Measurements from ENCODE around the gene IRF2BP2.

GRCh38 chr1:234592240-234592639 is 17.7 kb downstream of the IRF2BP2 start:
- no peak for TF ChIP-seq JUNB (IDR thresholded peaks at IDR 0.05)
- TF ChIP-seq RFX5 (IDR thresholded peaks at IDR 0.05), result no peak
- no peak for TF ChIP-seq CTCF (IDR thresholded peaks at IDR 0.05)
- TF ChIP-seq POLR2A (IDR thresholded peaks at IDR 0.05; ENCODE audit: low read length), result no peak
- no peak for TF ChIP-seq RNF2 (IDR thresholded peaks at IDR 0.05; ENCODE audit: borderline replicate concordance, low read depth)
- no peak for TF ChIP-seq POLR2AphosphoS2 (conservative IDR thresholded peaks at IDR 0.05; ENCODE audit: low read length)
- TF ChIP-seq ESRRA (IDR thresholded peaks at IDR 0.05; ENCODE audit: borderline replicate concordance, low read length), result no peak

All from A549 (cell line).